Activated T-cell treated with anti-CD3 and anti-CD28 coated beads, Interleukin-2, amount 50 U/mL, for 24 hours (primary cell): ENCODE data around the gene SPCS2.
"Not testable (repeated sequence)": the region's sequence is repeated elsewhere in the genome, so short reads cannot be mapped to it uniquely, and the experiment has no call there.

Experiments
- DNase-seq: peaks from one replicate; pipeline ENCODE4 v3.0.0-alpha.2; 2020
- H3K27ac Mint-ChIP-seq: 2 replicates; pipeline ENCODE4 v1.8.0; 2020; ENCODE audit warnings: mild to moderate bottlenecking, mixed read lengths
- H3K27me3 Mint-ChIP-seq: 2 replicates; pipeline ENCODE4 v1.8.0; 2020; ENCODE audit warnings: mixed read lengths
- H3K36me3 Mint-ChIP-seq: 2 replicates; pipeline ENCODE4 v1.8.0; 2020; ENCODE audit warnings: low read depth, mixed read lengths
- H3K4me1 Mint-ChIP-seq: 2 replicates; pipeline ENCODE4 v1.8.0; 2020; ENCODE audit warnings: low read depth, mixed read lengths
- H3K4me3 Mint-ChIP-seq: 2 replicates; pipeline ENCODE4 v1.8.0; 2020; ENCODE audit warnings: mild to moderate bottlenecking, moderate library complexity, mixed read lengths
- H3K9me3 Mint-ChIP-seq: 2 replicates; pipeline ENCODE4 v1.8.0; 2020; ENCODE audit warnings: mixed read lengths

The SPCS2 gene

DNA sequence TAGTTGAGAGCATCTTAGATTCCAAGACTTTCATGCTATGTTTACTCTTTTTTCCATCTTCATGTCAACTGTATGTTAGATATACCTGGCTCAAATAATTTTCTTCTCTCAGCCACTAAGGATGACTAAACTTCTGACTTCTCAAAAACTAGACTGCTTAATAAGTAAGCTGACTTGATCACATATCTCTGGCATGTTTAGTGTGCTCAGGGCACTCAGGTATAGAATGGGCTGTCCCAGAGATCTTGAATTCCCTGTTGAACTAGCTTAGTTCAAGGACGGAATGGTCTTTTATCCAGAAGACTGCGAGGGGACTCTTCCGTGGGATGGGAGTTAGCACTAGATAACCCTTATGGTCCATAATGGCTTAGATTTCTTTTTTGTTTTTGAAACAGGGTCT lies 52.6 kb downstream of the SPCS2 start:
- Mint-ChIP-seq H3K9me3 (no peaks in the 10 kb centered on the region), H3K4me1 (peaks cover 2% of the 10 kb centered on the region), H3K36me3 (peaks cover 82% of the 10 kb centered on the region), H3K27me3 (no peaks in the 10 kb centered on the region), H3K27ac (no peak overlapping the region), H3K4me3 (no peak overlapping the region)
- DNase-seq, result no peak

DNA sequence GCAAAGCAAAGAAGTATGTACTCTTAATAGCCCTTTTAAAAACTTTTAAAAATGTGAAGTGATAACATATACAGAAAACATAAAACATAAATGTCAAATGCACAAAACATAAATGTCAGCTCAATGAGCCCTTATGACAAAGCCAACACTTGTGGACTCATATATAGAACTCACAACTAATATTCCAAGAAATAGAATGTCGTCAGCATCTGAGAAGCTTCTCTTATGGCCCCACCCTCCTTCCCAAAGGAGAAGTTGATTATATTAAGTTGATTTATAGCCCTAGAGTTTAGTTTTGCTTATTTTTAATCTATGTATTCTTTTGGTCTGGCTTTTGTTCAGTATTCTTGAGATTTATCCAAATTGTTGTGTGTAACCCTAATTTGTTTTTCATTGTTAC lies 53.5 kb downstream of the SPCS2 start:
- Mint-ChIP-seq H3K9me3 (no peaks in the 10 kb centered on the region), H3K27me3 (no peaks in the 10 kb centered on the region), H3K4me1 (peaks cover 2% of the 10 kb centered on the region), H3K27ac (no peak overlapping the region), H3K4me3 (no peak overlapping the region), H3K36me3 (peaks cover 83% of the 10 kb centered on the region)
- no peak for DNase-seq

DNA sequence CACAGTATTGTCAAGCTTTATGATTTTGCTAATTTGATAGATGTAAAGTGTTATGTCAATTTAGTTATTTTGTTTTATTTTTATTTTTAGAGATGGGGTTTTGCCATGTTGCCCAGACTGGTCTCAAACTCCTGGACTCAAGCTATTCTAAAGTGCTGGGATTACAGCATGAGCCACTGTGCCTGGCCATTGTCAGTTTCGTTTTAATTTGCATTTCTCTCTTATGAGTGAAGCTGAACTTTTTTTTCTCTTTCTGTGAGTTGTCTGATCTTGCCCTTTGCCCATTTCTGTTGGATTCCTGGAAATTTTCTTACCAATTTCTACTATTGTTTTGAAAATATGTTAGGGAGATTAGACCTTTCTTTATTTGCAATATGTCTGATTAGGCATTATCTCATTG lies 55.1 kb downstream of the SPCS2 start:
- H3K36me3 Mint-ChIP-seq, result peaks cover 80% of the 10 kb centered on the region
- H3K4me1 Mint-ChIP-seq, result peaks cover 2% of the 10 kb centered on the region
- H3K9me3 Mint-ChIP-seq, result no peaks in the 10 kb centered on the region
- no peak overlapping the region for H3K27ac Mint-ChIP-seq
- DNase-seq, result no peak
- H3K4me3 Mint-ChIP-seq, result no peak overlapping the region
- H3K27me3 Mint-ChIP-seq, result no peaks in the 10 kb centered on the region

DNA sequence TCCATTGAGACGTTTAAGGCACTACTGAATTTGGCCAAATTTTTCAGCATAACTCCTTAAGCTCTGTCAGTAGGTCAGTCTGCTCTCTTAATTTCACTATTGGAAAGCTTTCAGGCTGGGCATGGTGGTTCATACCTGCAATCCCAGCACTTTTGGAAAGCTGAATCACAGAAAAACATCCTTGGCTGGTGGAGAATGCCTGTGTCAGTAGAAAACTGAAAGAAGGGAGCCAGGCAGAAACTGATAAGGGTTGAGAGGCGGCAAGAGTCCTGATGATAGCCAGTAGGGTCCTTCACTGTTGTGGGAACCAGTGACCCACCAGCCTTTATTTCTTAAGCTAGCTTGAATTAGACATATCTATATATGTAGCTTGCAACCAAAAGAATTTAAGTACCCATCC lies 62.3 kb downstream of the SPCS2 start:
- Mint-ChIP-seq H3K9me3 (no peaks in the 10 kb centered on the region), H3K36me3 (peaks cover 66% of the 10 kb centered on the region), H3K27me3 (no peaks in the 10 kb centered on the region), H3K4me1 (no peaks in the 10 kb centered on the region), H3K4me3 (no peak overlapping the region), H3K27ac (no peak overlapping the region)
- no peak for DNase-seq

DNA sequence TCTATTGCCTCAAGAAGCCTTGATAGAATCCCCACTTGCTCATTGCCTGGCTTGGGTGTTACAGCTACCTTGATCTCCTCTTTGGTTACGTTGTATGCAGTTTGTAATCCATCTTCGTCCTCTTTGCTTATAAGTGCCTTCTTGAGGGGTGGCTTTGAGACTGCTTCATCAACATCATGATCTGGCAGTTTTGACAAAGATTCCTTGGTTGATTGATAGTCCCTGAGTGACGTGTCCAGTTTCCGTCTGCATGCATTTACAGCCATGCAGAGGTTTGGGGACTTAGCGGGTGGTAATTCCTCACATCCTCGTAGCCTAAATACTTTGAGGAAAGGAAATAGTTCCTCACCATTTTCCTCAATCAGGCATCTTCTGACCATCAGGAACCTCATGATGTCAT lies 62.8 kb downstream of the SPCS2 start:
- H3K9me3 Mint-ChIP-seq, result no peaks in the 10 kb centered on the region
- no peak overlapping the region for H3K4me3 Mint-ChIP-seq
- H3K27me3 Mint-ChIP-seq, result no peaks in the 10 kb centered on the region
- H3K27ac Mint-ChIP-seq, result no peak overlapping the region
- no peaks in the 10 kb centered on the region for H3K4me1 Mint-ChIP-seq
- no peak for DNase-seq
- H3K36me3 Mint-ChIP-seq, result peaks cover 62% of the 10 kb centered on the region

DNA sequence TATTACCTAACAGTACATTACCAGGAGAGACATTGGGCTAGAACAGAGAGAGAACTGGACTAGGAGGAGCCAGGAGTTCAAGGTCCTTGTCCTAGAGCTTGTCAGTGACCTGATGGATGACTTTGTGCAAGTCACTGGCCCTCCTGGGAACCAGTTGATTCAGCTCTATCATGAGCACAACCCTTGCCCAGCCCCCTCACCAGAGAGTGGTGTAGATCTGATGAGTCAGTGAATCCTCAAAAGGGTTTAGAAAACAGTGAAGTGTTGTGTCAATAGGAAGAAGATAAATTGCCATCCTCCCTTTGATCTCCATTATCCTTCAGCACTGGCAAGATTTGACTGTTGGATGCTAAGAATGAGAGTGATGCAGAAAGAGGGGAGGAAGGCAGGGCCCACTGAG lies 64.0 kb downstream of the SPCS2 start:
- no peaks in the 10 kb centered on the region for H3K4me1 Mint-ChIP-seq
- no peaks in the 10 kb centered on the region for H3K27me3 Mint-ChIP-seq

DNA sequence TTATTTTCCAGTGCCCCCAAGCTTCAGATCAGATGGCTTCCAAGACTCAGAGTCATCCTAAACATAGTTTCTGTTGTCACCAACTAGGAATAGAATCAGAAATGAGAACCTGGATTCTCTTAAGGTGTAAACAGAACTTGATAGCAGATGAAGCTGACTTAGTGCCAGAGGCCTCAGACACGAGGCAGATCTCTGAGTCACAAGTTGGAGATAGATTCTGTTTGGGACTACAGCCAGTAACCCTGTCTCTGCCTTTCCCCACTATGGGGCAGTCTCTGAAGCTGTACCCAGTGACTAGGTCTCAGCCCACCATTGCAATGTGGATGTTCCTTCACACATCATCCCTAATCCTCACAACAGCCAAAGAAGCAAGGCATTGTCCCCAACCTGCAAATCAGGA lies 65.1 kb downstream of the SPCS2 start:
- H3K4me1 Mint-ChIP-seq, result no peaks in the 10 kb centered on the region
- DNase-seq, result no peak
- peaks cover 49% of the 10 kb centered on the region for H3K36me3 Mint-ChIP-seq
- H3K27ac Mint-ChIP-seq, result no peak overlapping the region
- no peak overlapping the region for H3K4me3 Mint-ChIP-seq
- peaks cover 4% of the 10 kb centered on the region for H3K9me3 Mint-ChIP-seq
- H3K27me3 Mint-ChIP-seq, result no peaks in the 10 kb centered on the region

More for the DNA sequence above, 64.0 kb downstream of the SPCS2 start:
- H3K27ac Mint-ChIP-seq, result no peak overlapping the region
- DNase-seq, result no peak
- H3K36me3 Mint-ChIP-seq, result peaks cover 53% of the 10 kb centered on the region
- H3K4me3 Mint-ChIP-seq, result no peak overlapping the region
- H3K9me3 Mint-ChIP-seq, result no peaks in the 10 kb centered on the region

DNA sequence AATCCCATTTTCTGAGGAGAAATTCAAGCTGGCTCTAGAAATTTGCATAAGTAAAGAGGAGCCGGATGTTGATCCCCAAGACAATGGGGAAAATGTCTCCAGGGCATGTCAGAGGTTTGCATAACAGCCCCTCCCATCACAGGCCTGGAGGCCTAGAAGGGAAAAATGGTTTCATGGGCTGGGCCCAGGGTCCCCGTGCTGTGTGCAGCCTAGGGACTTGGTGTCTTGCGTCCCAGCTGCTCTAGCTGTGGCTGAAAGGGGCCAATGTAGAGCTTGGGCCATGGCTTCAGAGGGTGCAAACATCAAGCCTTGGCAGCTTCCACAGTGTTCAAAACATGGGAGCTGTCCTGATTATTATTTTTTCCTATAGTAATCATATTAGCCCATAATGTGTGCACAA lies 70.1 kb downstream of the SPCS2 start:
- peaks cover 11% of the 10 kb centered on the region for H3K36me3 Mint-ChIP-seq
- not testable (repeated sequence) for DNase-seq, H3K27me3 Mint-ChIP-seq, H3K27ac Mint-ChIP-seq, H3K4me1 Mint-ChIP-seq, H3K4me3 Mint-ChIP-seq, H3K9me3 Mint-ChIP-seq

DNA sequence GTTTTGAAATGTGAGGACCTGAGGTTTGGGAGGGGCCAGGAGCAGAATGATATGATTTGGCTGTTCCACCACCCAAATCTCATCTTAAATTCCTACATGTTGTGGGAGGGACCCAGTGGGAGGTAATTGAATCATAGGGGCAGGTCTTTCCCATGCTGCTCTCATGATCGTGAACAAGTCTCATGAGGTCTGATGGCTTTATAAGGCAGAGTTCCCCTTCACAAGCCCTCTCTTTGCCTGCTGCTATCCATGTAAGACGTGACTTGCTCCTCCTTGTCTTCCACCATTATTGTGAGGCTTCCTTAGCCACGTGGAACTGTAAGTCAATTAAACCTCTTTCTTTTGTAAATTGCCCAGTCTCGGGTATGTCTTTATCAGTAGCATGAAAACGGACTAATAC lies 71.3 kb downstream of the SPCS2 start:
- DNase-seq, H3K9me3 Mint-ChIP-seq, H3K27ac Mint-ChIP-seq, H3K4me3 Mint-ChIP-seq, H3K27me3 Mint-ChIP-seq, H3K36me3 Mint-ChIP-seq, H3K4me1 Mint-ChIP-seq: not testable (repeated sequence)

DNA sequence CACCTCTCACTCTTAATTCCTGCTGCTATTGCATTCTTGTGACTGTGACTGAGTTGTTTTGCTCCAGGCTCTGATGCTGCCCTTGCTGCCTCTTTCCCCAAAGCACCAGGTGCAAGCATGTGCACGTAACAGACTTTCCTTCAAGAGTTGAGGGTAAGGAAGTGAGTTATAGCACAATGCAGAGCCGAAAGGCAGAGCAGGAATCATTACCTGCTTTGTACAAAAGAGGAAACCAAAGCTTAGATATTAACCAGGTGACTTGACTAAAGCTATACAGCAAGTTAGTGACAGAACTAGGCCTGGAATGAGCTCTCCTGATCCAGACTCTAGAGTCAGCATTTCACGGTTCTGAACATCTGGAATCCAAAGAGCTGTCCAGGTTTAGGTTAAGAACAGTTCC lies 73.2 kb downstream of the SPCS2 start:
- DNase-seq, result no peak
- no peaks in the 10 kb centered on the region for H3K27me3 Mint-ChIP-seq
- no peaks in the 10 kb centered on the region for H3K4me1 Mint-ChIP-seq
- H3K9me3 Mint-ChIP-seq, result peaks cover 4% of the 10 kb centered on the region
- H3K27ac Mint-ChIP-seq, result no peak overlapping the region
- peaks cover 5% of the 10 kb centered on the region for H3K36me3 Mint-ChIP-seq
- H3K4me3 Mint-ChIP-seq, result no peak overlapping the region

DNA sequence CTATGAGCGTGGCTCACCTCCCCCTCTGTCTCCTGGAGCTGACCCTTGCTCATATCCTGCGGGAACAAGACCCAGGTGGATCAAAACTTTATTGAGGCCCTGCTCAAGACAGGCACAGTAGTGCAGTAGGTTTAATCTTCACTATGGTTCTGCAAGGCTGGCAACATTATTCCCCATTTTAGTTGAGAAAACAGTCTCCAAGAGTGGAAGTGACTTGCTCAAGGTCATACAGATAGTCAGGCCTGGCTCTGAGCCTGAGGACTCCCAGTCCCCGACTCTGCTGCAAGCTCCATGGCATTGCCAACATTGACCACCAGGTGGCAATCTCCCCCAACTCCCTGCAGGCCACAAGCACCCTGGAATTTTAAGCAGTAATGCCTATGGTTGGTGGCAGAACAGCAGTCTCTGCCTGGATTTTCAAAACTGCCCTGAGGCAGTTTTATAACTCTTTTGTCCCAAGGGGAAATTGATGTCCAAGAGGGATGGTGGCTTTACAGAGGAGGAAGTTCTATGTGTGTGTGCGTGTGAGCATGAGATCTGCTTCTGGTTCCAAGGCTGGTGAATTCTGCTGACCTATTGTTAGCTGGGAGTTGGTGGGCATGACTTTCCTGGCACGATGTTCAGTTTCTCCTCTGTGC lies 73.8 kb downstream of the SPCS2 start:
- H3K27me3 Mint-ChIP-seq, result no peaks in the 10 kb centered on the region
- peaks cover 4% of the 10 kb centered on the region for H3K9me3 Mint-ChIP-seq
- DNase-seq, result peak; percentile 85
- H3K36me3 Mint-ChIP-seq, result peaks cover 5% of the 10 kb centered on the region
- H3K4me3 Mint-ChIP-seq, result no peak overlapping the region
- no peaks in the 10 kb centered on the region for H3K4me1 Mint-ChIP-seq
- H3K27ac Mint-ChIP-seq, result no peak overlapping the region

DNA sequence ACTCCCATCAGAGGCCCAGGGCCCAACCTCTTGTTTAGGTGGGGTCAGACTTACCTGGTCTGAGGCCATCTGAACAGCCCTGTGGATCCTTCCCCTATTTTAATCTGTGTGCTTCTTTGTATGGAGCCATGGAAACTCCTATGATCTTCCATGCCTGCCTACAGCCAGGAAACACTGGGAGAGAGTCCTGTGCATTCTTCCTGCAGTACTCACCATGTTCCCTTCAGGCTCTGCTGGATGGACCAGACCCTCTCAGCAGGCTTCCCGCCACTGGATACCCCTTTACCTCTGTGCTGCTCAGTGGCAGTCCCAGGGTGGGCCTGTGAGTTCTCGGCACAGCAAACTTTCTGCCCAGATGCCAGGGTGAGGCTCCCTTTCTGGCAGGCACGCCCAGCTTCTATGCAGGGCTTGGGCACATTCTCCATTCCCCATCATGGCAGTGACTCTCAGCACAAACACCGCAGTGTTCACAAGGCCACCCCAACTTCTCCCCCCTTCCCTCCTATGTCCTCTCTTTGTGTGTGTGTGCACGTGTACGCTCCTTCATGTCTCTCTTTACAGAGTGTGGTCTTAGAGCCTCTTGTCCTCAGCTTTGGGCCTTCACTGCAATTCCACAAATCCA lies 74.5 kb downstream of the SPCS2 start:
- Mint-ChIP-seq H3K27me3 (no peaks in the 10 kb centered on the region), H3K9me3 (peaks cover 4% of the 10 kb centered on the region), H3K4me1 (no peaks in the 10 kb centered on the region), H3K27ac (no peak overlapping the region), H3K4me3 (no peak overlapping the region), H3K36me3 (peaks cover 4% of the 10 kb centered on the region)
- no peak for DNase-seq

DNA sequence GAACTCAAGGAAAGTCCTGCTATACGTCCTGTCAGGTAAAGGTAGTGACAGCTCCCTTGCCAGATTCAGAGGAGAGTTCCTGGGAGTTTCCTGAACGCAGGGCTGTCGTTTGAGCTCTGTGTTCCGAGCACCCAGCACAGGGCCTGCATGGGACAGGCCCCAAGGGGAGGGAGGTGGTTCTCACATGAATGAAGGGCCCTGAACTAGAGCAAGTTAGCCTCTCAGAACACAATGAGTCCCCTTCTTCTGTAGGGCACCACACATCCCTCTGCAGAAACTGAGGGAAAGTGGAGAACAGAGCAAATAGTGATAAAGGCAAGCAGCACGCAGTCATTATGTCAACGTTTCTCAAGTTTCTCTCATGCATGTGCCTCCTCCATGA lies 75.0 kb downstream of the SPCS2 start:
- no peaks in the 10 kb centered on the region for H3K36me3 Mint-ChIP-seq
- H3K9me3 Mint-ChIP-seq, result no peaks in the 10 kb centered on the region
- no peaks in the 10 kb centered on the region for H3K27me3 Mint-ChIP-seq
- DNase-seq, result no peak
- no peaks in the 10 kb centered on the region for H3K4me1 Mint-ChIP-seq
- H3K27ac Mint-ChIP-seq, result no peak overlapping the region
- H3K4me3 Mint-ChIP-seq, result no peak overlapping the region

DNA sequence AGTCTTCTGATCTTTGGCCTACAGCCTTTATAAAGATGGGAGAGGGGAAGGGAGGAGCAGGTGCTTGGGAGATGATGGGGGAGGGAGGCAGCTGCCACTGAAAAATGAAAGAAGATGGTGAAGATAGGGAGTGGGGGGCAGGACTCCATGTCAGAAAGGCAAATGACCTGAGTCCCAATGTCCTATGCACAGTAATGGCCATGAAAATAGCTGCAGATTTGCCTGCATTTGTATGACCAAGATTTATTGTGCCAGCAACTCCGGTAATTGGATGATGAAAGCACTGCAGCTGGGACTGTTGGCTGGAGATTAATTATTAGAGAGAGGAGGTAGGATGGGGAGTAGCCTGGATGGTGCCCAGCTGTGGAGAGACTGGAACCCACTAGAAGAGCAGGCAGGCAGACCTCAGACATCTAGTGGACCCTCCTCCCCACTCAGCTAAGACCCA lies 75.7 kb downstream of the SPCS2 start:
- DNase-seq, result no peak
- no peak overlapping the region for H3K27ac Mint-ChIP-seq

DNA sequence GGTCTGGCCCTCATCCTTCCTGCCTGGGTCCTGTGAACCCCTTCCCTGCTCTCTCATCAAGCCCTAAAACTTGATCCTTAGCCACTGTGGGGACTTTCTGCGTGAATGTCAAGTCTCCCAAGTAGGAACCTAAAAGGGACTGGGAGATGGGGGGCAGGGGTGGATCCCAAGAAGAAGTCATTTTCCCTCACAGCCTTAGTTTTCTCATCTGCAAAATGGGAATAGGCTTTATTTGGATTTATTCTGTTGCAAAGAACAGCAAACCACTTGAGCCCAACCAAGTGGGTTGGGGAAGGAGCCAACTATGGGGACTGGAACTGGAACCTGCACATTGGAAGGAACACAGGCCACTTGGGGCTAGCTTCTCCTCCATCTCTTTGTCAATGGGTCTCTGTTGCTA lies 76.5 kb downstream of the SPCS2 start:
- Mint-ChIP-seq H3K27ac (no peak overlapping the region), H3K9me3 (no peaks in the 10 kb centered on the region), H3K27me3 (no peaks in the 10 kb centered on the region), H3K4me3 (no peak overlapping the region), H3K4me1 (no peaks in the 10 kb centered on the region), H3K36me3 (no peaks in the 10 kb centered on the region)
- no peak for DNase-seq

More for the DNA sequence above, 75.7 kb downstream of the SPCS2 start:
- no peaks in the 10 kb centered on the region for H3K27me3 Mint-ChIP-seq
- H3K36me3 Mint-ChIP-seq, result no peaks in the 10 kb centered on the region
- H3K4me3 Mint-ChIP-seq, result no peak overlapping the region
- no peaks in the 10 kb centered on the region for H3K9me3 Mint-ChIP-seq
- H3K4me1 Mint-ChIP-seq, result no peaks in the 10 kb centered on the region

DNA sequence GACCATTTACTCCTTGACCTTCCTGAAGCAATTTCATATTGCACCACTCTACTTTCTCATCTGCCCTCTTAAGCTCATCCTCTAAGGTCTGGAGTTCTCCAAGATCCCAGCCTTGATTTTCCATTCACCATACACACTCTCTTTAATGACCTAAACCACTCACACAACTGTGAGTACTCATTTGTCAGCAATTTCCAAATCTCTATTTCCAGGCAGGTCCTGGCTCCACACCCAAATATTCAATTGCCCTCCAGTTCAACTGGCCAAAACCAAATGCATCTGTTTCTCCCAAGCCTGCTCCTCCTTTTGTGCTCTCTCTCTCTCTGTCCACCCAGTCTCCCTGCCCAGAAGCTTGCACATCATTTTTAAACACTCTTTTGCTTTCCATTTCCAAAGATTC lies 79.3 kb downstream of the SPCS2 start:
- DNase-seq, result no peak
- Mint-ChIP-seq H3K36me3 (no peaks in the 10 kb centered on the region), H3K27me3 (no peaks in the 10 kb centered on the region), H3K9me3 (no peaks in the 10 kb centered on the region), H3K4me1 (no peaks in the 10 kb centered on the region), H3K4me3 (no peak overlapping the region), H3K27ac (no peak overlapping the region)
